ENCODE data around the gene HSF2.
"Not testable (repeated sequence)": the region's sequence is repeated elsewhere in the genome, so short reads cannot be mapped to it uniquely, and the experiment has no call there.

DNA sequence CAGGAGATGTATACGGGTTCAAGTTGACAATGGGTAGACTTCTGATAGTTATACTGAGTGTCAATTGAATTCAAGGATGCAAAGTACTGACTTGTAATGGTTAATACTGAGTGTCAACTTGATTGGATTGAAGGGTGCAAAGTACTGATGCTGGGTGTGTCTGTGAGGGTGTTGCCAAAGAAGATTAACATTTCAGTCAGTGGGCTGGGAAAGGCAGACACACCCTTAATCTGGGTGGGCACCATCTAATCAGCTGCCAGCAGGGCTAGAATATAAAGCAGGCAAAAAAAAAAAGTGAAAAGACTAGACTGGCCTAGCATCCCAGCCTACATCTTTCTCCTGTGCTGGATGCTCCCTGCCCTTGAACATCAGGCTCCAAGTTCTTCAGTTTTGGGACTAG, 55.7 kb downstream of the HSF2 start:
- TF ChIP-seq EP300 (IDR thresholded peaks at IDR 0.05); POLR2A (IDR thresholded peaks at IDR 0.05; ENCODE audit: low read length); SMC3 (IDR thresholded peaks at IDR 0.05); RNF2 (IDR thresholded peaks at IDR 0.05; ENCODE audit: borderline replicate concordance, low read depth); RAD21 (conservative IDR thresholded peaks at IDR 0.05 in 1 of 2, IDR thresholded peaks at IDR 0.05 in 1 of 2); JUN (IDR thresholded peaks at IDR 0.05); ESRRA (IDR thresholded peaks at IDR 0.05; ENCODE audit: borderline replicate concordance, low read length); CEBPB (IDR thresholded peaks at IDR 0.05); MAZ (IDR thresholded peaks at IDR 0.05; ENCODE audit: borderline replicate concordance, low read depth, low read length): not testable (repeated sequence)
- TF ChIP-seq, protein P1, sequence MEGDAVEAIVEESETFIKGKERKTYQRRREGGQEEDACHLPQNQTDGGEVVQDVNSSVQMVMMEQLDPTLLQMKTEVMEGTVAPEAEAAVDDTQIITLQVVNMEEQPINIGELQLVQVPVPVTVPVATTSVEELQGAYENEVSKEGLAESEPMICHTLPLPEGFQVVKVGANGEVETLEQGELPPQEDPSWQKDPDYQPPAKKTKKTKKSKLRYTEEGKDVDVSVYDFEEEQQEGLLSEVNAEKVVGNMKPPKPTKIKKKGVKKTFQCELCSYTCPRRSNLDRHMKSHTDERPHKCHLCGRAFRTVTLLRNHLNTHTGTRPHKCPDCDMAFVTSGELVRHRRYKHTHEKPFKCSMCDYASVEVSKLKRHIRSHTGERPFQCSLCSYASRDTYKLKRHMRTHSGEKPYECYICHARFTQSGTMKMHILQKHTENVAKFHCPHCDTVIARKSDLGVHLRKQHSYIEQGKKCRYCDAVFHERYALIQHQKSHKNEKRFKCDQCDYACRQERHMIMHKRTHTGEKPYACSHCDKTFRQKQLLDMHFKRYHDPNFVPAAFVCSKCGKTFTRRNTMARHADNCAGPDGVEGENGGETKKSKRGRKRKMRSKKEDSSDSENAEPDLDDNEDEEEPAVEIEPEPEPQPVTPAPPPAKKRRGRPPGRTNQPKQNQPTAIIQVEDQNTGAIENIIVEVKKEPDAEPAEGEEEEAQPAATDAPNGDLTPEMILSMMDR (IDR thresholded peaks at IDR 0.05), result not testable (repeated sequence)
